Glutamatergic neuron (in vitro differentiated cells): ENCODE data around the gene SOX18. TPM values are rescaled to one million over a fixed set of nuclear protein-coding genes. Genes with fewer than 3 reads are reported as not detected.
A peak's percentile ranks its signal among the peaks of the same experiment; 100 is the strongest.

Experiments used
- DNase-seq: peaks from one replicate; pipeline ENCODE4 v3.0.0; 2022
- H3K27ac Mint-ChIP-seq: one replicate; pipeline ENCODE4 v1.8.0; 2020; ENCODE audit warnings: mild to moderate bottlenecking, mixed read lengths, inconsistent platforms; ENCODE audit not compliant: unreplicated experiment
- H3K27me3 Mint-ChIP-seq: one replicate; pipeline ENCODE4 v1.8.0; 2020; ENCODE audit warnings: mild to moderate bottlenecking, moderate library complexity, mixed read lengths, inconsistent platforms; ENCODE audit not compliant: unreplicated experiment
- H3K36me3 Mint-ChIP-seq: one replicate; pipeline ENCODE4 v1.8.0; 2020; ENCODE audit warnings: mild to moderate bottlenecking, mixed read lengths, inconsistent platforms; ENCODE audit not compliant: unreplicated experiment
- H3K4me1 Mint-ChIP-seq: one replicate; pipeline ENCODE4 v1.8.0; 2020; ENCODE audit warnings: mild to moderate bottlenecking, low read depth, mixed read lengths, inconsistent platforms; ENCODE audit not compliant: unreplicated experiment
- H3K4me3 Mint-ChIP-seq: one replicate; pipeline ENCODE4 v1.8.0; 2020; ENCODE audit warnings: mild to moderate bottlenecking, mixed read lengths, inconsistent platforms; ENCODE audit not compliant: unreplicated experiment
- H3K9me3 Mint-ChIP-seq: one replicate; pipeline ENCODE4 v1.8.0; 2020; ENCODE audit warnings: mild to moderate bottlenecking, moderate library complexity, mixed read lengths, inconsistent platforms; ENCODE audit not compliant: unreplicated experiment
- CTCF ChIP-seq: fragments of 200-600 bp; sonication (generic); IDR thresholded peaks from one replicate; pipeline ENCODE4 v1.5.0; 2021; ENCODE audit not compliant: partially characterized antibody, unreplicated experiment
- total RNA-seq: library from RNA; stranded (reverse); fragmentation: NEBNext Ultra II Directional; extraction: Animal tissue kit (Norgen Biotek cat#: 25700); gene quantifications from one replicate; pipeline ENCODE4 v1.2.1, GENCODE V29; 2021; ENCODE audit not compliant: unreplicated experiment

SOX18 gene
- total RNA-seq, 1 donor from 2014 or later = 0.66 TPM

- Mint-ChIP-seq H3K27ac (no peak overlapping the region), H3K27me3 (peaks cover 33% of the 10 kb centered on the region)
These were observed 37.4 kb upstream of the SOX18 start for GRCh38 chr20:64086801-64087200.

DNA sequence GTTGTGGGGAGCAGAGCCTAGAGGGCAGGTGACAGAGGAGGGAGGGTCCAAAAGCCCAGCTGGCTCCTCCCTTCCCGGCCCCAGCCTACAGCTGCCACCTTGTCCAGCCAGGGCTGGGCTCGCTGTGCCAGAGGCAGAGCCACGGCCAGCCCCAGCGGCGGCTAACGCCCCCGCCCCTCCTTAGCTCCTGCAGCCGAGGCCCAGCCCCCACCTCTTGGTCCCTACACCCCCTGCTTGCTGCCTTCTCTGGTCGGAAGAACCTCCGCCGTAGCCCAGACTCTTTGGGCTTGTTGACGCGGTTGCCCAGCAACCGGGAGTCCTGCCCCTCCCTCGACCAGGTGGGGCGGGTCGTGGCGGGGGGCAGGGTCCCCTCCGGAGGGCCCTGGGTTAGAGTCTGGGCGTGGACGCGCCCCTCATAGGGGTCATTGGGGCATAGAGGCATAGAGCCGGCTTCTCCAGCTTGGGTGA, 35.3 kb upstream of the SOX18 start:
- Mint-ChIP-seq H3K4me1 (peaks cover 9% of the 10 kb centered on the region), H3K27ac (peak overlapping the region; percentile 75), H3K27me3 (peaks cover 35% of the 10 kb centered on the region), H3K9me3 (peaks cover 26% of the 10 kb centered on the region), H3K4me3 (peak overlapping the region; percentile 93), H3K36me3 (peaks cover 16% of the 10 kb centered on the region)
- TF ChIP-seq CTCF = no peak
- no peak for DNase-seq

More at GRCh38 chr20:64086801-64087200, 37.4 kb upstream of the SOX18 start:
- Mint-ChIP-seq H3K36me3 (peaks cover 16% of the 10 kb centered on the region), H3K9me3 (peaks cover 29% of the 10 kb centered on the region), H3K4me3 (no peak overlapping the region), H3K4me1 (peaks cover 14% of the 10 kb centered on the region)
- no peak for TF ChIP-seq CTCF
- no peak for DNase-seq

DNA sequence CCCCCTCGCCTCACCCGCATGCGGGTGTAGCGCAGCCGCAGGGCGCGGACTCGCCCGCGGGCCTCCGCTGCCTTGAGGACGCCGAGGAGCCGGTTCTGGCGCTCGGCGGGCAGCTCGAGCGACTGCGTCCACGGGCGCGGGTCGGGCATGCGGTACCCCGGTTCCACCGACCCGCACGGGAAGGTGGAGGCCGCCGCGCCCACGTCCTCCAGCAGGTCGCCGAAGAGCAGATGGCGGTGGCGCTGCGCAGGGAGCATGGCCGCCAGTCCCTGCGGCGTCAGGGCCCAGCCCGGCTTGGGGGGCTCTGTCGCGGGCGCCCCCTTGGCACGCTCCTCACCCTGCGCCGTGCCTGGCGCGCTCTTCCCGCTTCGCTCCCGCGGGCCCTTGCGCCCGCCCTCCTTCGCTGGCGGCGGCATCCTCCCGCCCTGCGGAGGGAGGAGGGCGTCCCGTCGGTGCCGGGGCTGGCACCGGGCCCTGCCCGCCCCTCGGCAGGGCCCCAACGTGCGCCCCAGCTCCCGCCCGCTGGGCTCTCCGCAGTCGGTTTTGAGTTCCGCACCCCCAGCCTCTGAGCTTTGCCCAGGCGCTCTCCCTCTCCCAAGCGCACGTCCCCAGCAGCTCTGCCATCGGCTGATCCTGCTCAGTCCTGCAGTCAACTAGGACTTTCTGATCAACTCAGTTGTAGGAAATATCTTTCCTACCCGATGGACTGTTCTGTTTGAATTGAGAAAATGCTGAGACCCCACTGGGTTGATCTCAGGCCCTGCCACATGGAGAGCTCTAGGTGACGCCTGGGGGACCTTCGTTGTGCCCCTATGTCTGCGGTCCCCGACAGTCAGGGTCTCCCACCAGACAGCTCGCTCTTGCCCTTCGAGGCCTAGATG, 34.6 kb upstream of the SOX18 start, which contains the start of gene LKAAEAR1:
Gene LKAAEAR1, minus strand, starts transcription at position 595 of the 881 bp plus-strand sequence. Its CDS starts 179 bp downstream, at position 416.
- H3K27me3 Mint-ChIP-seq = peaks cover 34% of the 10 kb centered on the region
- peaks cover 16% of the 10 kb centered on the region for H3K36me3 Mint-ChIP-seq
- no peak for DNase-seq
- peak within 1 kb of the TSS; percentile 75 for H3K27ac Mint-ChIP-seq
- peak within 1 kb of the TSS; percentile 93 for H3K4me3 Mint-ChIP-seq
- peaks cover 25% of the 10 kb centered on the region for H3K9me3 Mint-ChIP-seq
- peak; percentile 20 for TF ChIP-seq CTCF
- H3K4me1 Mint-ChIP-seq = peaks cover 9% of the 10 kb centered on the region

DNA sequence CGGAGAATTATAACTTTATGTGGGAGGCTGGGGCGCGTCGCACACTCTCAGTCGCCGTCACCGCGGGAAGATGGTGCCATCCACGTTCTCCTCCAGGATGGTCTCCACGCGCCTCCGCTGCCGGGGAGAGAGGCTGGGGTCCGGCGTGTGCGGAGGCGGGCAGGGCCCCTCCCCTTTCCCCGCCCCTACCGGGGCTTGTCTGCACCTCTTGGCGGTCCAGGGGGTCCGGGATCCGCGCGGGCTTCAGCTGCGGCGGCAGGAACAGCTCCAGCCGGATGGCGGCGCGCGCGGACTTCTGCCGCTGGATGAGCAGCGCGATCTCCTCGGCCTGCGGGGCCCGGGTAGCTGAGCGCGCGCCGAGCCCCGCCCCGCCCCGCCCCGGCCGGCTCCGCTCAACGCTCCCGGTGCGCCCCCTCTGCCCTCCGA, 34.0 kb upstream of the SOX18 start:
- peak; percentile 90 for DNase-seq
- peaks cover 9% of the 10 kb centered on the region for H3K4me1 Mint-ChIP-seq
- H3K36me3 Mint-ChIP-seq = peaks cover 11% of the 10 kb centered on the region
- H3K4me3 Mint-ChIP-seq = peak overlapping the region; percentile 57
- peaks cover 19% of the 10 kb centered on the region for H3K9me3 Mint-ChIP-seq
- peaks cover 29% of the 10 kb centered on the region for H3K27me3 Mint-ChIP-seq
- peak; percentile 60 for TF ChIP-seq CTCF
- H3K27ac Mint-ChIP-seq = no peak overlapping the region
